Stimulated activated CD4-positive, alpha-beta T cell treated with anti-CD3 and anti-CD28 coated beads, Interleukin-15, amount 100 ng/mL, for 48 hours (primary cell): ENCODE results near the gene ZFAND2A.
"Not testable (repeated sequence)": the region's sequence is repeated elsewhere in the genome, so short reads cannot be mapped to it uniquely, and the experiment has no call there.

Source experiments
- DNase-seq, 2 donors: peaks; one replicate each; pipeline ENCODE4 v3.0.0-alpha.2; 2020; ENCODE audit warnings: low read depth in 2 of 2

ZFAND2A gene

DNA sequence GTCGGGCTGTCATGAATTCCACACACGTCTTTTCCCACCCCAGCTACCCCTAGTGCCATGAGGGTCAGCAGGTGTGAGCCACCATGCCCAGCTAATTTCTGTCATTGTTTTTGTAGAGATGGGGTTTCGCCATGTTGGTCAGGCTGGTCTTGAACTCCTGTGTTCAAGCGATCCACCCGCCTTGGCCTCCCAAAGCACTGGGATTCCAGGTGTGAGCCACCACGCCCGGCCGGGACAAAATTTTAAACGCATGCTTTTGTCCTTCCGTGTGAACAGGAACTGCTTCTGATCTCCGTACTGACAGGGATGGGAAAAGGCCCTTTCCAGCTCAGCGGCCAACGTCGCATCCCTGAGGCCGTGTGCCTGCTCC, 15.6 kb upstream of the ZFAND2A start:
- DNase-seq, result no peak

DNA sequence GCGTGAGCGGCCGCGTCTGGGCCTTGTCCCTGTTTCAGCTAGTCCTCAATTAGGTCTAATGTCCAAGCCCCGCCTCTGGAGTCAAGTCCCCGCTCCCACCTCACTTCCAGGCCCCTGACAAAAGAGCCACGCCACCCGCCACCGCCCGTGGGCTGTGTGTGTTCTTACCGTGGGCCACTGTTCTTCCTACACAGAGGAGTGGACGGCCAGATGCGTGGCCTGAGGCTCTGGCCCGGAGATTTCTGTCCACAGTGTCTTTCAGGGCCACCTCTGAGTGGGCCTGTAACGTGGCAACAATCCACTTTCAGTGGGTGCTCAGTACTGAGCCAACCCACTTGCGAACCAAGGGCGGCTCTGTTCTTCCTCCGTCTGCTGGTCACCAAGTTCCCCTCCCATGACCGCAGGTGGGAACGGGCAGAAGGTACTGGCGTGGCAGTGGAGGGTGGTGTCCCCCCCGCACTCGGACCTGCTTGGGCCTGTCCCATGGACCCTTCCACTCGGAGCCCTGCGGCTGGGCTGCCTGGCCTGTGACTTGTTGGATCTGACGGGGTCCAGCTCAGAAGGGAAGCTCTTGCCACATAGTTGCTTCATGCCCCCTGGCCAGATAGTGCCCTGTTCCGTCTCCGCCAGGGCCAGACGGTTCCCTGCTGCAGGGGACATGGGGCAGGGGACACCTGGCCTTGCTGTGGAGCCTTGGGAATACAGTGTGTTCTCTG, 15.0 kb upstream of the ZFAND2A start:
- DNase-seq, result no peak

DNA sequence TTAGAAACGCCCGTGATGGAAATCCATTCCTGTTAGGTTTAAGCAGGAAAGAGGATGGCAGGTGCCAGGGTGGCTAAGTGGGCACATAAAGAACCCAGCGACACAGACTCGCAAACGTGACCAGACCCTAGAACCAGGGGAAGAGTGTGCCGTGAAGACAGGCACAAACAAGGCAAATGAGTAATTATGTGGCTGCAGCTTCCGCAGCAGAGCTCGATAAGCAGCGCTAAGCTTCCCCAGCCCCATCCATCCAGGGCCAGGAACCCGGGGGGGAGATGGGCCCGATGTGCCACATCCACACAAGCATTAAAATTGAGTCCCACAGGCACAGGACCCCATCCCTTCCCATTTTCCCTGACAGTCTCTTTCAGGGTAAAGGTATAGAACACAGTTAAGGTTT, 14.0 kb upstream of the ZFAND2A start:
- no peak for DNase-seq

DNA sequence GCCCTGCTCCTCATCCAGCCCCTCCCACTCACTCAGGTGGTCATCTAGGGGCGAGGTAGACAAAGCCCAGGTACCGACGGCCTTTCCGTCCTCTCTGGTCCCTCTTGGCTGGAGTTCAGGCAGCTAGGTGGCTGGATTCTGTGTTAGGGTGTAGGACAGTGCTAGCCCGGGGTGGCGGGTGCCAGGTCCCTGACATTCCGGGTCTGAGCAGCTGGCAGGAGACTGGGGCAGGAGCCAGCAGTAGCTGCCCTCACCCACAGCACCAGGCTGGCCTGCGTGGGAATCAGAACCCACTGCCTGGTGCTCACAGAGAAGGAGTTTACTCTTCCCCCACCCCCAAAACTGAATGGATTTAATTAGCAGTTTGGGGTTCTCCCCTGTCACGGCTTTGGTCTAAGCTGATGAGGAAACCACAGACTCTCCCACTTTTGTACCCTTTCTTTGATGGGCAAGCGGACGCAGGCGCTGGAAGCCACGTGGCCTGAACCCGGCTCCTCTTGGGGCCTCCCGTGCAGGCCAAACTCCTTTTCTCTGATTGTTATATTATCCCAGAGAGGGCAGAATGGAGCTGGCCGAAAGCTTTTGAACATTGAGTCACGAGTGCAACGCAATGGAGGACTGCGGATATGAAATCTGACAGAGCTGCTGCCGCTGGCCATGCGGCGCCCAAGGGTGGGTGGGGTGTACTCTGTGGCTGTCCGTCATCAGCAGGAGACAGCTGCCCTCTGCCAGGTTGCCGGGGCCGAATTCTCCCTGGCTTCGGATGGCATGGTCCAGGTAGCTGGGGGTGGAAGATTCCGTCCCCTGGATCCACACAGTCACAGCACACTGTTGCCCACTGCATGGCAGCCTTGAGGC, 12.9 kb upstream of the ZFAND2A start:
- no peak for DNase-seq

DNA sequence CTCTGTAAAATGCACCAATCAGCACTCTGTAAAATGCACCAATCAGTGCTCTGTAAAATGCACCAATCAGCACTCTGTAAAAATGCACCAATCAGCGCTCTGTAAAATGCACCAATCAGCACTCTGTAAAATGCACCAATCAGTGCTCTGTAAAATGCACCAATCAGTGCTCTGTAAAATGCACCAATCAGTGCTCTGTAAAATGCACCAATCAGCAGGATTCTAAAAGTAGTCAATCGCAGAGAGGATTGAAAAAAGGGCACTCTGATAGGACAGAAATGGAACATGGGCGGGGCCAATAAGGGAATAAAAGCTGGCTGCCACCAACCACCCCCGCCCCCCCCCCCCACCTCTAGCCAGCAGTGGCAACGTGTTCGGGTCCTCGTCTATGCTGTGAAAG, 11.5 kb upstream of the ZFAND2A start:
- not testable (repeated sequence) for DNase-seq

DNA sequence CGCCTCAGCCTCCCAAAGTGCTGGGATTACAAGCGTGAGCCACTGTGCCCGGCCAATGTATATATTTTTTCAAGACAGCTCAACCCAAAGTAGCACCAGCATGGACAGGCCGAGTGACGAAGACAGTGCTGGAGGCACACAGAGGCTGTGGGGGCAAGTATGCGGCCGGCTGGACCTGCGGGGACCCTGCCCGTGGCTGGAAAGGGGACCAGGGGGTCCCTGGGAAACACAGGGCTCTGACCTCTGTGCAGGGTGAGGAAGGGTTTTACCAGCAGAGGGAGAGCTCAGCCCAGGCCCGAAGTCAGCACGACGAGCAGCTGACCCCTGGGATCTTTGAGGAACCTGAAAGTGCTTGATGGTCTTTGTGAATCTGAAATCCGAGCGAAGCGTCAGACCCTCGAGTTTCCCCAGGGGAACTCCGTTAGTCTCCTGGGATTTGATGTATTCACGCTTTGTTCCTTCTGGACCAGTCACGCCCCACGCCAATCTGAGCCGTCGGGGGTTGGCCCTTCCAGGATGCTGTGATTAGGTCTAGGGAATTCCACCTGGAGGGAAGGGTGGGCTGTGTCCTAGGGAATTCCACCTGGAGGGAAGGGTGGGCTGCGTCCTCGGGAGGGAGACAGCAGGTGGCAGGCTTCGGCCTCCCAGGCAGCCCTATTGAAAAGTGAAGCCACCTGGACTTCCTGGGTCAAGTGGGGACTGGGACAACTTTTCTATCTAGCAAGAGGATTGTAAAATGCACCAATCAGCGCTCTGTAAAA, 10.9 kb upstream of the ZFAND2A start:
- DNase-seq, result no peak

DNA sequence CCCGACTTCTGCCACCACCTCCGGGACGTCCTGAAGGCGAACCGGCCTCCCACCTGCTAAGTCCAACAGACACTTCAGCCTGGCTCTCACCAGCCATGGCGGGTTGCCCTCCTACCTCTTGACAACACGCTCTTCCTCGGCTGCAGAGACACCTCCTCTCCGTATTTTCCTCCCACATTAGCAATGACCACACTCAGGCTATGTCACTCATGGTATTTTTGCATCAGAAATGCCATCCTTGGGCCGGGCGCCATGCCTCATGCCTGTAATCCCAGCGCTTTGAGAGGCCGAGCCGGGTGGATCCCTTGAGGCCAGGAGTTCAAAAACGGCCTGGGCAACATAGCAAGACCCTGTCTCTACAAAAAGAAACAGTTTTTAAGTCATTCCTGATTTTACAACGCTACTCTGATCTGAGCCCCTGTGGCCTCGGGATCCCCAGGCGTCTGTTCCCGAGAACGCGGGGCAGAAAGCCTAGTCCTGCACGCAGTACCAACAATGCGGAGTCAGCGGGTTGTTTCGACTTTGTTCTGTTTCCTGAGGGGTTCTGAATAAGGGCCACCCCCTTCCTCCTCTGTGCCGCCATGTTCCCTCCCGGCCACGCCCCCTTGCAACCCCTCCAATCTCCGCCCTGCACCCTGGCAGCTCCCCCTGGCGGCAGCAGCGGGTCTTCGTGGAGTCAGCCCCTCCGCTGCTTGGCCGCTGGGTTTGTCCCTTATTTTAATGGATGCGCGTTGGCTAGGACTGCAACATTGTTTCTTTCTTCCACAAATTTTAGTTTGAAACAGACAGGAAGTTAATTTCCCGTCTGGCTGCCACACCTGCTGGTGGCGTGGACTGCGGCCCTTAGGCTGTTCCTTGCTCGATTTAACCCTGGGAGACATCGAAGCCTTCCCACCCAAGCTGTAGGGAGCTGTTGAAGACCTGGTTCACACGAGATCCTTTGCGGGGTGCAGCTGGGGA, 9.7 kb upstream of the ZFAND2A start:
- DNase-seq, result peak; percentile 91 to 97

DNA sequence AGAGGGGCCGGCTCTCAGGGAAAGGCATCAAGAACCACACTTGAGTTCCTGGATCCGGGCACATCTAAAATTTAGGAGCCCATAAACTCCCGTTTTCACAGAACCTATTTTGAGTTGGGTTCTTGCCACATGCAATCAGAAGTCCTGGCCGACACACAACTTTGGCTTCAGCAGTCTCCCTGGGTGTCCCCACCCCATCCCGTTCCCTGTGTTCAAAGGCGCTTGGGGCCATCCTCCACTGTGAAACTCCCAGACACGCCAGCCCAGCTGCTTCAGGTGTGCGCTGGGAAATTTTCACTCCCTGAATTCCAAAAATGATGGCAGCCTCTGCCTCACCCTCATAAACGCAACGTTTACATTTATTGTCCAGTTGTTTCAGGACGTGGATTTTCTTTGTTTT, 8.4 kb upstream of the ZFAND2A start:
- DNase-seq, result no peak

DNA sequence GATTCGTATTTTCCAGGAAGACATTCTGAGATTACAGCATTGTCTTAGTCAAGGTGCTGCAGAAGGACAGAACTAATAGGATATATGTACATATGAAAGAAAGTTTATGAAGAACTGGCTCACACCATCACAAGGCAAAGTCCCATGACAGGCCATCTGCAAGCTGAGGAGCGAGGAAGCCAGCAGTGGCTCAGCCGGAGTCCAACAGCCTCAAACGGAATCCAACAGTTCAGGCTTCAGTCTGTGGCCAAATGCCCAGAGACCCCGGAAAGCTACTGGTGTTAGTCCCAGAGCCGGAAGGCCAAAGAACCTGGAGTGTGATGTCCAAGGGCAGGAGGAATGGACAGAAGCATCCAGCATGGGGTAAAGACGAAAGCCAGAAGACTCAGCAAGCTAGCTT, 4.4 kb upstream of the ZFAND2A start:
- DNase-seq, result no peak

DNA sequence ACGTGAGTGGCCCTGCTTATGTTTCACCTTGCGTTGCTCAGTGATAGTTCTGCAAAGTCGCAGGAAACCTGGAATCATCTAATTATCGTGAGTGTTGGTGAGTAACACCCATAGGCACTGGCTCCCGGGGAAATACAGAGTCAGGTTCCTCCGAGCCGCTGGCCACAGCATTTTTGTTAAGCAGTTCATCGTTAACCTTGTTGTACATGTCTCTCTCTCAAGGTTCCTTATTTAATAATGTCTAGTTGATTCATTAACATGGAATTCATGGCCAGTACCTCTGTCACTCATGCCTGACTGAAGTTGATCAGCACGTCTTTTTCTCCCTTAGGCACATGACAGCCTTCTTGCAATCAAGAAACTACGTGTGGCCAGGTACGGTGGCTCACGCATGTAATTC, 3.1 kb upstream of the ZFAND2A start:
- DNase-seq, result no peak

DNA sequence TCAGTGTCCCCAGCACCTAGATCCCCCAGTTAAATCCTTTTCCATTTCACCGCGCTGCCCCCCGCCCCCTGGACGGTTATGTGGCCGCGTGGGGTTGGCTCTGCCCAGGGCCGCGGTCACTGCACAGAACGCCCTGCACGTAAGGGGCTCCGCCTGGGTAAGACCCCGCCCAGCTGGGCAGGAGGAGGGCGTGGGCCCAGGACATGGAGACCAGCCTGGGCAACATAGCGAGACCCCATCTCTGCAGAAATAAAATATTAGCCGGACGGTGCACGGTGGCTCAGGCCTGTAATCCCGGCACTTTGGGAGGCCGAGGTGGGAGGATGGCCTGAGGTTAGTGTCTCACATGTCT, 650 bp upstream of the ZFAND2A start:
- no peak for DNase-seq

DNA sequence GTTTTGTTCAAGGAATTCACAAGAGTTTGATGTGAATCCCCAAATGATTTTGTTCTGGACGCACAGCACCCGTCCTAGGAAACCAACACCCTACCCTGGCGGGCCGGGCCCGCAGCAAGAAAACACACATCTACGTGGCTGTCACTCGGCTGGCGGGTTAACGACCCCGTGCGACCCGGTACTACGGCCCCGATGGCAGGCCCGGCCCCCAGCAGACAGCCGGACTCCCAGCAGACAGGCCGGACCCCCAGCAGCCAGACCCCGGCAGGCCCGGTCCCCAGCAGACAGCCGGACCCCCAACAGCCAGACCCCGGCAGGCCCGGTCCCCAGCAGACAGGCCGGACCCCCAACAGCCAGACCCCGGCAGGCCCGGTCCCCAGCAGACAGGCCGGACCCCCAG, 765 bp downstream of the ZFAND2A start:
- DNase-seq, result not testable (repeated sequence)

DNA sequence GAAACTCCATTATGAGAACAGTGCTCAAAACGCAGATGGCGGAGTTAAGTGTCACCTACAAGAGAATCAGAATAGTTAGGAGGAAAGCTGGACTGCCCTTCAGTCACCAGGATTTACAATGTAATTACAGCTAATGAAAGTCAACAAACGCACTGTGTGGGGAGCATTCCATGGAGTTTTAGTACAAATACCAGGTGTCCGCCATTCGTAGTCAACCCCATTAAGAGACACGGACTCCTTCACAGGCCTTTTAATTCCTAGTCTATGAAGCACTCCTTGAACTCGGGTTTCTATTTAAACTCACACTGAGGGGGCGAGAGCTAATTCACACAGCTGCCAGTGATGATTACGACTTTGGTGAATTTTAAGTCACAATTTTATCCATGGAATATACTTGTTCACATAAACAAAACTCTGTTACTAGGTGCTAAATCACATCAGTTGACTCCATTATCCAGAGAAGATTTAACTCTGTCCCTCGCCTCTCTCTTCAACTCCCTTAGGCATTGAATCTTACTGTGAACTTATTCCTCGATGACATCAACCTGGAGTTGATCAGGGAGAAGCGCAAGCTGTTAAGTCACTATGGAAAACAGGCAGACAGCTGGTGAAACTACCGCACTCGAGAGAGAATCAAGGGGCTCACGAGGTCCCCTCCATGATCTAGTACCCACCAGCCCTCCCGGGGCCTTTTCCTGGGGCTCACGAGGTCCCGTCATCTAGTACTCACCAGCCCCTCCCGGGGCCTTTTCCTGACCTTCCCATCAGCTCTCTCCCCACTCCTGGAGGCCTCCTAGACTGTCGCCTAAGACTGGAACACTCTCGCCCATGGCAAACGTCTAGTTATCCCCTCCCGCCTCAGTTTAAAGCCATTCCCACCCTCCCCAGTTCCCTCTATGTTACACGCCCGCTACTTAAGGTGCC, 1.5 kb downstream of the ZFAND2A start:
- no peak for DNase-seq

DNA sequence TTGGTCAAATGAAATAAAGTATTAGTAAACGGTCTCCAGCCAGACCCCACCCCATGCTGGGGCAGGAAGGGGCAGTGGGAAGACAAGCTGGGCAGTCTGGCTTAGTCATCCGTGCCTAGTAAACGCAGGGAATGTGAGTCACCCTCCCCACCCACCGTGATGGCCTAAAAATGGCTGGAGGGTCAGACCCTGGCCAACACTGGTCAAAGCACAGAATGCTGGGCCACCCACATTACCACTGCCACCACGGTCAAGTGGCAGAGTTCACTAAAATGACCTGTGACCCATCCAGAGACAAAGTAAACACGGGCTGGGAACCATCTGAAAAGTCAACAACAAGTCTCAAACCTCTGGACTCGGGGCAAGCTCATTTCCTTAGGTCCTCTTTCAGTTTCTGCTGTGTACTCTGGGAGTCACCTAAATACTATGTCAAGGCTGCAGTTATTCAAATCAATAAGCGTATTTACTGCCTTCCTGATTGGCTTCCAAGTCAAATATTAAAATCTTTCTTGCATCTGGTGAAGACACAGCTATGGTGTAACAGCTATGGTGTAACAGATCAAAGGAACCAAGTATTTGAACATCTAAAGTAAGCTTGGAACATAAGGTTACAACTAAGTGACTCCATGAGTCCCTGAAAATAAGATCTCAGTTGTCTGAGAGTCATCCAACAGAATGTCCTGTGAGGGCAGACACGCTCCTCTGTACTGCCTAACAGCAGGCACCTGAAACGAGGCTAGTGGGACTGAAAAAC, 3.0 kb downstream of the ZFAND2A start:
- DNase-seq, result no peak

DNA sequence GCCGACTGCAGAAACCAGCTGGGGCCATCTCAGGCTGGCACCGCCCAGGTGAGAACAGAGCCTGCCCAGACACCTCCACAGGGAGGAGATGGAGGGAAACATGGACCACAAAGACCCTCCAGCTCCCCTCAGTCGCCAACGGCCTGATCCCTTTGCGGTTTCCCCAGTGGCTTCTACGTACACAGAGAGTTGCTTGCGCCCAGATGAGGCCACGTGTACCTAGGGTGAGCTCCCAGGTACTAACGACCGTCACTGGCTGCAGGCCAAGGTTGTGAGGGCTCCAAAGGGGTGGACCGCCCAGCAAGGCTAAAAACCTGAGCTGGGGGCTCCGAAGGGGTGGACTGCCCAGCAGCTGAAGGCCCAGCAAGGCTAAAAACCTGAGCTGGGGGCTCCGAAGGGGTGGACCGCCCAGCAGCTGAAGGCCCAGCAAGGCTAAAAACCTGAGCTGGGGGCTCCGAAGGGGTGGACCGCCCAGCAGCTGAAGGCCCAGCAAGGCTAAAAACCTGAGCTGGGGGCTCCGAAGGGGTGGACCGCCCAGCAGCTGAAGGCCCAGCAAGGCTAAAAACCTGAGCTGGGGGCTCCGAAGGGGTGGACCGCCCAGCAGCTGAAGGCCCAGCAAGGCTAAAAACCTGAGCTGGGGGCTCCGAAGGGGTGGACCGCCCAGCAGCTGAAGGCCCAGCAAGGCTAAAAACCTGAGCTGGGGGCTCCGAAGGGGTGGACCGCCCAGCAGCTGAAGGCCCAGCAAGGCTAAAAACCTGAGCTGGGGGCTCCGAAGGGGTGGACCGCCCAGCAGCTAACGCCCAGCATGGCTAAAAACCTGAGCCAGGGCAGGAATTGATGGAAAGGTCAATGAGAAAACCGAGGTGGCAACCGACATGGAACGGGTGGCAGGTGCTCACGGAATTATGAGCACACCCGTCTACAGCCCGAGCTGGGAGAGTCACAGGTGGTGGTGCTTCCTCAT, 3.9 kb downstream of the ZFAND2A start:
- not testable (repeated sequence) for DNase-seq

DNA sequence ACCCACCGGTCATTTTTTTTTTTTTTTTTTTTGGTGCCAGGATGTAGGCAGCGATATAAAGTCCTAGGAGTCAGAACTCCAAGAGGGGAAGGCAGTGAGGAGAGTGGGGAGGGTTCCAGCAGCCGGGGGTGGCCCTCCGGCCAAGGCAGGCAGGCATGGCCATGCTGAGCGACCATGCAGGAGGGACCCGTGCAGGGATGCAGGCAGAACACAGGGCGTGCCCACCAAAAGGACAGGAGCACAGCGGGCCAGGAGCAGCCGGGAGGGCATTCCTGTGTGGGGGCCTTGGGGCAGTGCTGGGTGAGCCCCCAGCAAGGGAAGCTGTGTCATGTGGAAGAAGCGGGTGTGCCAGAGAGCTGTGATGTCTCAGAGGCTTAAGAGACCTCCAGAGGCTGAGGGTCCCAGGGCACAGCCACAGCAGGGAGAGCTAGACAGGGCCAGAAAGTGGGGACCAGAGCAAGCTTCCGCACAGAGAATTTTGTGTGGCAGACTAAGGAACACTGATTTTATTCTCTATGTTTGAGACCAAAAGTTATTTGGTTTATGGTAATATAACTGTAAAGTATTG, 5.7 kb downstream of the ZFAND2A start:
- no peak for DNase-seq

DNA sequence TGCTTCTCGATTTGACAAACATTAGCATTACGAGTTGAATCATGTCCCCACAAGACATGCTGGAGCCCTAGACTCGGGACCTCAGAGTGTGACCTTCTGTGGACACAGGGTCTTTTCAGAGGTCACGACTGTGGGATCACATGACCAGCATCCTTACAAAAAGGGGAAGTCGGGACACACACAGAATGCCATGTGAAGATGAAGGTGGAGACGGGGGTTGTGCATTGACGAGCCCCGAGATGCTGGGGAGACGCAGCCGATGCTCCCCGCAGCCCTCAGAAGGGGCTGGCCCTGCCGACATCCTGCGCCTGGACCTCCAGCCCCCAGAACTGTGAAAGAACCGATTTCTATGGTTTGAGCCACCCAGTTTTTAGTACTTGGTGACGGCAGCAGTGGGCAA, 7.5 kb downstream of the ZFAND2A start:
- DNase-seq, result no peak
